Upper lobe of right lung (tissue), 1 donor: ENCODE data around the gene HKDC1. TPM values are rescaled to one million over a fixed set of nuclear protein-coding genes. Genes with fewer than 3 reads are reported as not detected.
"Not testable (repeated sequence)": the region's sequence is repeated elsewhere in the genome, so short reads cannot be mapped to it uniquely, and the experiment has no call there.

Experiments used
- ATAC-seq: fragments of 200-7000 bp; cut with Tn5 transposase; one replicate; pipeline ENCODE4 v1.9.1; 2020; ENCODE audit warnings: mild to moderate bottlenecking, moderate library complexity
- DNase-seq: peaks from one replicate; pipeline ENCODE4 v3.0.0-alpha.2; 2020
- H3K27ac ChIP-seq: fragments of 200-600 bp; one replicate; pipeline ENCODE4 v1.8.0; 2022
- H3K27me3 ChIP-seq: fragments of 200-600 bp; one replicate; pipeline ENCODE4 v1.8.0; 2022; ENCODE audit warnings: mild to moderate bottlenecking
- H3K36me3 ChIP-seq: fragments of 200-600 bp; one replicate; pipeline ENCODE4 v1.8.0; 2022
- H3K4me1 ChIP-seq: fragments of 200-600 bp; one replicate; pipeline ENCODE4 v1.8.0; 2022
- H3K4me3 ChIP-seq: fragments of 200-600 bp; one replicate; pipeline ENCODE4 v1.8.0; 2022; ENCODE audit warnings: mild to moderate bottlenecking
- H3K9me3 ChIP-seq: fragments of 200-600 bp; one replicate; pipeline ENCODE4 v1.8.0; 2022
- intact Hi-C: fragments of 100-400 bp; cut with DNase I; formaldehyde crosslinking; loops from one replicate; pipeline ENCODE4 v1.11.0; 2022
- total RNA-seq: library from RNA; stranded (reverse); fragmentation: NEBNext Ultra II Directional; extraction: Animal tissue kit (Norgen Biotek cat#: 25700); gene quantifications from one replicate; pipeline ENCODE4 v1.2.1, GENCODE V29; 2021
- TF ChIP-seq, protein P1 (sequence below): fragments of 200-600 bp; IDR thresholded peaks from one replicate; pipeline ENCODE4 v1.8.0; 2022; ENCODE audit warnings: antibody characterized with exemption
- donor health status: DM: no; HTN: yes; CAD: no; lungs with severe emphysema.

The HKDC1 gene
- total RNA-seq, 1 donor from 2014 or later, result 9.6 TPM

- DNase-seq, result no peak
- Histone ChIP-seq H3K4me1 (no peaks in the 10 kb centered on the region), H3K27ac (no peak overlapping the region), H3K9me3 (no peaks in the 10 kb centered on the region), H3K4me3 (no peak overlapping the region), H3K27me3 (no peaks in the 10 kb centered on the region), H3K36me3 (no peaks in the 10 kb centered on the region)
- intact Hi-C loops, result no loop called here
- TF ChIP-seq, protein P1, sequence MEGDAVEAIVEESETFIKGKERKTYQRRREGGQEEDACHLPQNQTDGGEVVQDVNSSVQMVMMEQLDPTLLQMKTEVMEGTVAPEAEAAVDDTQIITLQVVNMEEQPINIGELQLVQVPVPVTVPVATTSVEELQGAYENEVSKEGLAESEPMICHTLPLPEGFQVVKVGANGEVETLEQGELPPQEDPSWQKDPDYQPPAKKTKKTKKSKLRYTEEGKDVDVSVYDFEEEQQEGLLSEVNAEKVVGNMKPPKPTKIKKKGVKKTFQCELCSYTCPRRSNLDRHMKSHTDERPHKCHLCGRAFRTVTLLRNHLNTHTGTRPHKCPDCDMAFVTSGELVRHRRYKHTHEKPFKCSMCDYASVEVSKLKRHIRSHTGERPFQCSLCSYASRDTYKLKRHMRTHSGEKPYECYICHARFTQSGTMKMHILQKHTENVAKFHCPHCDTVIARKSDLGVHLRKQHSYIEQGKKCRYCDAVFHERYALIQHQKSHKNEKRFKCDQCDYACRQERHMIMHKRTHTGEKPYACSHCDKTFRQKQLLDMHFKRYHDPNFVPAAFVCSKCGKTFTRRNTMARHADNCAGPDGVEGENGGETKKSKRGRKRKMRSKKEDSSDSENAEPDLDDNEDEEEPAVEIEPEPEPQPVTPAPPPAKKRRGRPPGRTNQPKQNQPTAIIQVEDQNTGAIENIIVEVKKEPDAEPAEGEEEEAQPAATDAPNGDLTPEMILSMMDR, result no peak
- no peak for ATAC-seq
Measured at GRCh38 chr10:69290993-69291392, 70.9 kb downstream of the HKDC1 start.

- H3K4me1 ChIP-seq, result no peaks in the 10 kb centered on the region
- no peak for DNase-seq
- H3K9me3 ChIP-seq, result no peaks in the 10 kb centered on the region
- intact Hi-C loops, result no loop called here
- no peaks in the 10 kb centered on the region for H3K27me3 ChIP-seq
- no peaks in the 10 kb centered on the region for H3K36me3 ChIP-seq
- ATAC-seq, result no peak
- no peak overlapping the region for H3K27ac ChIP-seq
- H3K4me3 ChIP-seq, result no peak overlapping the region
- TF ChIP-seq, protein P1, result no peak
Measured at GRCh38 chr10:69292459-69292858, 72.3 kb downstream of the HKDC1 start.

GRCh38 chr10:69295027-69295636, 75.0 kb downstream of the HKDC1 start:
- no peak for ATAC-seq
- H3K4me1 ChIP-seq, result no peaks in the 10 kb centered on the region
- no peaks in the 10 kb centered on the region for H3K36me3 ChIP-seq
- intact Hi-C loops, result no loop called here
- H3K4me3 ChIP-seq, result no peak overlapping the region
- no peaks in the 10 kb centered on the region for H3K27me3 ChIP-seq
- no peak overlapping the region for H3K27ac ChIP-seq
- TF ChIP-seq, protein P1, result no peak
- no peaks in the 10 kb centered on the region for H3K9me3 ChIP-seq
- no peak for DNase-seq

DNA sequence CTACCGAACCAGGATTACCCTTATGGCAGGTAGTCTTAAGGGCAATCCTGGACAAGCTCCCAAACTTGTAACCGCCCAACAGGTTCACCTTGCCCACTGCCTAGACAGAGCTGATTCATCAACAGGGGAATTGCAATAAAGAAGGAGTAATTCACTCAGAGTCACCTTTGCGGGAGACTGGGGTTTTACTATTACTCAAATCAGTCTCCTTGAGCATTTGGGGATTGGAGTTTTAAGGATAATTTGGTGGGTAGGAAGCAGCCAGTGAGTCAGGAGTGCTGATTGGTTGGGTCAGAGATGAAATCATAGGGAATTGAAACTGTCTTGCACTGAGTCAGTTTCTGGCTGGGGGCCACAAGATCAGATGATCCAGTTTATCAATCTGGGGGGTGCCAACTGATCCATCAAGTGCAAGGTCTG, 83.5 kb downstream of the HKDC1 start:
- H3K4me1 ChIP-seq, result no peaks in the 10 kb centered on the region
- no peaks in the 10 kb centered on the region for H3K9me3 ChIP-seq
- no peaks in the 10 kb centered on the region for H3K36me3 ChIP-seq
- DNase-seq, result no peak
- H3K27ac ChIP-seq, result no peak overlapping the region
- intact Hi-C loops, result no loop called here
- ATAC-seq, result peak; percentile 28
- H3K4me3 ChIP-seq, result no peak overlapping the region
- TF ChIP-seq, protein P1, result no peak
- H3K27me3 ChIP-seq, result no peaks in the 10 kb centered on the region

GRCh38 chr10:69306421-69306820, 86.3 kb downstream of the HKDC1 start:
- H3K4me3 ChIP-seq, result no peak overlapping the region
- no peaks in the 10 kb centered on the region for H3K36me3 ChIP-seq
- TF ChIP-seq, protein P1, result no peak
- no peak for DNase-seq
- no peaks in the 10 kb centered on the region for H3K4me1 ChIP-seq
- no peak for ATAC-seq
- no peak overlapping the region for H3K27ac ChIP-seq
- no peaks in the 10 kb centered on the region for H3K9me3 ChIP-seq
- intact Hi-C loops, result no loop called here
- no peaks in the 10 kb centered on the region for H3K27me3 ChIP-seq

- intact Hi-C loops, result no loop called here
- no peak overlapping the region for H3K4me3 ChIP-seq
- H3K36me3 ChIP-seq, result no peaks in the 10 kb centered on the region
- ATAC-seq (no peak), DNase-seq (no peak)
- H3K9me3 ChIP-seq, result no peaks in the 10 kb centered on the region
- no peak overlapping the region for H3K27ac ChIP-seq
- H3K27me3 ChIP-seq, result no peaks in the 10 kb centered on the region
- no peaks in the 10 kb centered on the region for H3K4me1 ChIP-seq
- TF ChIP-seq, protein P1, result no peak
Measured at GRCh38 chr10:69307434-69307833, 87.3 kb downstream of the HKDC1 start.

DNA sequence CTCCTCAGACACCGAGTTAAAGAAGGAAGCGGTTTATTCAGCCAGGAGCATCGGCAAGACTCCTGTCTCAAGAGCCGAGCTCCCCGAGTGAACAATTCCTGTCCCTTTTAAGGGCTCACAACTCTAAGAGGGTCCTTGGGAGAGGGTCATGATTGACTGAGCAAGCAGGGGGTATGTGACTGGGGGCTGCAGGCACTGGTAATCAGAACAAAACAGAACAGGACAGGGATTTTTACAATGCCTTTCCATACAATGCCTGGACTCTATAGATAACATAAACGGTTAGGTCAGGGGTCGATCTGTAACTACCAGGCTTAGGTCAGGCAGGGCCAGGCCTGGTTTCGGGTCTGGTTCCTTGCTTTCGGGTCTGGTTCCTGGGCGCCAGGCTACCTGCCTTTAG, 88.2 kb downstream of the HKDC1 start:
- intact Hi-C loops, H3K27me3 ChIP-seq, H3K4me1 ChIP-seq, H3K27ac ChIP-seq, ATAC-seq, H3K4me3 ChIP-seq, DNase-seq, H3K9me3 ChIP-seq, H3K36me3 ChIP-seq: not testable (repeated sequence)
